HCT116 (cell line): ENCODE results near the gene GAB4.

Experiments used
- CTCF ChIP-seq, 3 experiments: fragments of 200-600 bp in 1 of 3; sonication (generic) in 1 of 3; IDR thresholded peaks in 2 of 3; conservative IDR thresholded peaks in 1 of 3; 2 replicates each; pipeline ENCODE4 v1.5.1; 2012 to 2017; ENCODE audit warnings: low read depth in 2 of 3, low read length in 2 of 3, antibody characterized with exemption in 1 of 3, borderline replicate concordance in 1 of 3, control low read depth in 1 of 3, mild to moderate bottlenecking in 1 of 3, mixed read lengths in 1 of 3, mixed run types in 1 of 3, moderate library complexity in 1 of 3; ENCODE audit not compliant: insufficient read depth in 1 of 3
- EZH2 ChIP-seq: fragments of 200-600 bp; sonication (generic); IDR thresholded peaks from 2 replicates; pipeline ENCODE4 v1.6.1; 2017; ENCODE audit warnings: antibody characterized with exemption, mixed run types
- EZH2phosphoT487 ChIP-seq: fragments of 200-600 bp; IDR thresholded peaks from 2 replicates; pipeline ENCODE4 v1.6.1; 2018; ENCODE audit warnings: antibody characterized with exemption, borderline replicate concordance
- POLR2A ChIP-seq: IDR thresholded peaks from 2 replicates; pipeline ENCODE4 v1.7.0; 2011; ENCODE audit warnings: borderline replicate concordance; ENCODE audit not compliant: insufficient read depth, insufficient read length; ENCODE audit errors: extremely low read depth
- REST ChIP-seq: IDR thresholded peaks from 2 replicates; pipeline ENCODE4 v1.6.1; 2012; ENCODE audit warnings: low read depth
- YY1 ChIP-seq: IDR thresholded peaks from 2 replicates; pipeline ENCODE4 v1.6.1; 2011; ENCODE audit warnings: low read length, low read depth, moderate library complexity, mild to moderate bottlenecking; ENCODE audit not compliant: insufficient replicate concordance; ENCODE audit errors: extremely low read depth

GRCh38 chr22:16935209-16935608 is 72.8 kb downstream of the GAB4 start:
- no peak for TF ChIP-seq CTCF (IDR thresholded peaks at IDR 0.05 in 2 of 3, conservative IDR thresholded peaks at IDR 0.05 in 1 of 3; ENCODE audit: borderline replicate concordance in 1 of 3, insufficient read depth in 1 of 3, low read depth in 2 of 3, low read length in 2 of 3)
- TF ChIP-seq EZH2phosphoT487: no peak
- no peak for TF ChIP-seq POLR2A
- no peak for TF ChIP-seq REST
- no peak for TF ChIP-seq EZH2
- TF ChIP-seq YY1: no peak
